ENCODE measurements around the gene CFAP45.
"Not testable (repeated sequence)": the region's sequence is repeated elsewhere in the genome, so short reads cannot be mapped to it uniquely, and the experiment has no call there.

Gene CFAP45

GRCh38 chr1:159906960-159907359, 7.0 kb upstream of the CFAP45 start:
- no peak for DNase-seq (ENCODE audit: low read depth in 2 of 2)

DNA sequence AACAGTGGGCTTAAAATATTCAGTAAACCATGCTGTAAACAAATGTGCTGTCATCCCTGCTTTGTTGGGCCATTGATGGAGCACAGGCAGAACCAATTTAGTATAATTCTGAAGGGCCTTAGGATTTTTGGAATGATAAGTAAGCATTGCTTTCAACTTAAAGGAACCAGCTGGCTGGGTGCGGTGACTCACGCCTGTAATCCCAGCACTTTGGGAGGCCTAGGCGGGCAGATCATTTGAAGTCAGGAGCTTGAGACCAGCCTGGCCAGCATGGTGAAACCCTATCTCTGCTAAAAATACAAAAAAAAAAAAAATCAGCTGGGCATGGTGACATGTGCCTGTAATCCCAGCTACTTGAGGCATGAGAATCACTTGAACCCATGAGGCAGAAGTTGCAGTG, 4.1 kb upstream of the CFAP45 start:
- not testable (repeated sequence) for DNase-seq (ENCODE audit: low read depth in 2 of 2)

- DNase-seq (ENCODE audit: low read depth in 2 of 2), result no peak
Observed at GRCh38 chr1:159902541-159902940, 2.6 kb upstream of the CFAP45 start.

GRCh38 chr1:159900755-159901360, 893 bp upstream of the CFAP45 start:
- DNase-seq (ENCODE audit: low read depth in 2 of 2), result no peak

DNA sequence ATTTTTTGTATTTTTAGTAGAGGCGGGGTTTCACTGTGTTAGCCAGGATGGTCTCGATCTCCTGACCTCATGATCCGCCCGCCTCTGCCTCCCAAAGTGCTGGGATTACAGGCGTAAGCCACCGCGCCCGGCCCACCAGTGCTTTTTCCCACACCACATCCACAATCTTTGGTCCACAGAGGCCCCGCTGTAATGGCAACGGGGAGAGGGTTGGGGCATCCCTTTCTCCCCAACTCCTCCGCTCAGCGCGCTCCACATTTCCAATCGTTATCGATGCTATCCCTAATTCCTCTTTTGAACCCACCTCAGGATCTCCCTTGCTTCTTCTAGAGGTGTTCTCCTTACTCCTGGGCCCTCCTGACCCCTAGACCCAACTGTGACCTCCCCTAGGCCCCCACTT, 331 bp downstream of the CFAP45 start:
- not testable (repeated sequence) for DNase-seq (ENCODE audit: low read depth in 2 of 2)

GRCh38 chr1:159898527-159898926, 1.4 kb downstream of the CFAP45 start:
- no peak for DNase-seq (ENCODE audit: low read depth in 2 of 2)

- DNase-seq (ENCODE audit: low read depth in 2 of 2), result no peak
Observed at GRCh38 chr1:159897962-159898361, 2.0 kb downstream of the CFAP45 start.

DNA sequence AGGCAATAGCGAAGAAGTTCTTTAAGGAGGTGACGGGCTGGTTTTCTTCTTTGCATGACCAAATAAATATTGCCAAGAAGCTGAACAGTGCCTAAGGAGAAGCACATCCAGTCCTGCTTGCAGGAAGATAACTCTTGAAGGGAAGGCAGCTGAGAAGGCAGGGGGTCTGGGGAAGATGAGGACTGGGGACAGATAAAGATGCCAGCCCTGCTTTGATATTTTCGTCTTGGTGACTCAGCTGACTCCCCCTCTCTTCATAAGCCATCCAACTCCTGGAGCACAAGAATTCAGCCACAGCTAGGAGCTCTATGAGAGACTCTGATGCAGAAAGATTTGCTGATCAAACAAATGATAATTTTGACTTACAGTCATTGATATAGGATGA, 3.4 kb downstream of the CFAP45 start:
- DNase-seq (ENCODE audit: low read depth in 2 of 2), result no peak

GRCh38 chr1:159895836-159896545, 4.0 kb downstream of the CFAP45 start:
- no peak for DNase-seq (ENCODE audit: low read depth in 2 of 2)

- DNase-seq (ENCODE audit: low read depth in 2 of 2), result no peak
Observed at GRCh38 chr1:159895286-159895685, 4.7 kb downstream of the CFAP45 start.

DNA sequence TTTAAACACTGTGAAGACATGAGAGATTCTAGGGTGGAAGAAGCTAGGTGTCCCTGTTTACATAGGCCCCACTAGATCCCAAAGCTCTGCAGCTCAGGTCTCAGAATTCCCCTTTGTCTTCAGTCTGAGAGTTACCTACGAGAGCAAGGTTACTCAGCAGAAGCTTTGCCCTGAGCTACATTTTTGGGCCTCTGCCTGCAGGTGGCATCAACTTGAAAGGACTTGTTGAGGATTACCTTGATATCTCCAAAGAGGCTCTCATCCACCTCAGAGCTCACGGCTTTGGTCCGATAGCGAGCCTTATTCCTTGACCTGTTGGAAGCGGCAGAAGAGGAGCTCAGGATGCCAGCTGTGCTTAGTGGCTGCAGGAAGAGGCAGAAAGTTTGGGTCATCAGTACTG, 7.0 kb downstream of the CFAP45 start:
- no peak for DNase-seq (ENCODE audit: low read depth in 2 of 2)

GRCh38 chr1:159891275-159892157, 8.4 kb downstream of the CFAP45 start:
- DNase-seq (ENCODE audit: low read depth in 2 of 2), result peak; percentile 61 to 66

- no peak for DNase-seq (ENCODE audit: low read depth in 2 of 2)
Observed at GRCh38 chr1:159890390-159890789, 9.6 kb downstream of the CFAP45 start.

DNA sequence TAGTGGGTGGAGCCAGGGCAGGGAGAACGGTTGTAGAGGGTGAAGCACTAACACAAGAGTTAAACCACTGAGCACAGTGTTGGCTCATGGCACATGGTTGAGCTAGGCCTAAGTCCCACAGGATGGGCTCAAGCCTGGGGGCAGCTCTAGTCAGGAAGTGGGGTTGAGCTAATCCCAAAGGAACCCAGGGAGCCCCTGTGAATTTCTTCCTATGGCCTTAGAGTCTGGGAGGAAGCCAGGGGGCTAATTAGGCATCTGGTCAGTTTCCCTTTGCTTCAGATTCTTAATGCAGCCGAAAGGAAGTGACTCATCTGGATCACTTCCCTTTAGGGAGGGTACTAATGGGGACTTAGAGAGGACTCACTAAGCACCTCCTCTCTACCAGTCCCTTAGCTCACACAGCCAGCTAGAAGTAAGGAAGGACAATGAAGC, 10.1 kb downstream of the CFAP45 start:
- DNase-seq (ENCODE audit: low read depth in 2 of 2), result peak; percentile 81 to 86

DNA sequence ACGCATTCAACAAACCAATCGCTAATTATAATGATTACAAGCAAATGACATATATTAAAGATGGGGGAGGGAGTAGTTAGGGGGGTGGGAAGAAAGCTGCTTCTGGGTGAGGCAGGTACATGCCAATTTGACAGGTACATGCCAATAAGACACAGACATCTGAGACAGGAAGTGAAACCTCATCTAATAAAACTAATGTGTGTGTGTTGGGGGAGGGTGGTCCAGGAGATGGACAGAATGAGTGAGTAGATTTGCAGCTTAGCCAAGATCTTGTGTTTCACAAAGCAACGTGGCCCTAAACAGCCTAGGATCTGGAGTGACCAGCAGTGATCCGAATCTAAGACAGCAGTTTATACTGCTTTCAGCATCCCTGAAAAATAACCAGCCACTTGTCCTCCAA, 10.8 kb downstream of the CFAP45 start:
- no peak for DNase-seq (ENCODE audit: low read depth in 2 of 2)

DNA sequence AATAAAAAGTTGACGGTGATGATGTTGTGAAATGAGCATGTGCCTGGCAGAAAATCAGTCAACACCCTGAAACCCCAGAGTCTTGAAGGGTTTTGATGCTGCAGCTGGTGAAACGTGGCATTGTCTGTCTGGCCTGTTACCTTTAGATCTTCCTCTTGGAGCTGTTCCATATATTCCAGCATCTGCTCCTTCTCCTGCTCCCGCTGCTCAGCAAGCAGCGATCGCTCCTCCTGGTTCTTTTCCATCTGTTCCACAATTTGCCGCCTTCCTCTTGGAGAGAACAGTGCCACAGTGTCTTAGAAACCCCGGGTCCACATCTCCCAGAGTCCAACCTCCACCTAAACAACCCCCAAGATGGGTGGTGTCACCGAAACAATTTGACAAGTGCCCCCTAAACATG, 15.7 kb downstream of the CFAP45 start:
- DNase-seq (ENCODE audit: low read depth in 2 of 2), result no peak

DNA sequence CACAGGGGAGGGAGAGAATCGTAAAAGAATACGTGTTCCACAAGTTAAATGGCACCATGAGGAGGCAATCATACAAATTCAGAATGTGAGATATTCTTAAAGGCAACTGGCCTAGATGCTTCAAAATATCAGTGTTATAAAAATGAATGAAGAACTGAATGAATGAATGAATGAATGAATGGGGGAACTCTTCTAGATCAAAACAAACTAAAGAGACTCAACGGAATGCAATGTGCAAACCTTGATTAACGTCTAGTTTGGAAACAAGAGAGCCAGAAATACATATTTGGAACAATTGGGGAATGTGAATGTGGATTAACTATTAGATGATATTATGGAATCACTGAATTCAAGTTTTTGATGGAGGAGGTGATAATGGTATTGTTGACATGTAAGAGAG, 16.8 kb downstream of the CFAP45 start:
- DNase-seq (ENCODE audit: low read depth in 2 of 2), result no peak

- DNase-seq (ENCODE audit: low read depth in 2 of 2), result no peak
Observed at GRCh38 chr1:159882527-159882862, 17.5 kb downstream of the CFAP45 start.

- DNase-seq (ENCODE audit: low read depth in 2 of 2), result peak; percentile 94 to 95
Observed at GRCh38 chr1:159881622-159882526, 18.1 kb downstream of the CFAP45 start.

DNA sequence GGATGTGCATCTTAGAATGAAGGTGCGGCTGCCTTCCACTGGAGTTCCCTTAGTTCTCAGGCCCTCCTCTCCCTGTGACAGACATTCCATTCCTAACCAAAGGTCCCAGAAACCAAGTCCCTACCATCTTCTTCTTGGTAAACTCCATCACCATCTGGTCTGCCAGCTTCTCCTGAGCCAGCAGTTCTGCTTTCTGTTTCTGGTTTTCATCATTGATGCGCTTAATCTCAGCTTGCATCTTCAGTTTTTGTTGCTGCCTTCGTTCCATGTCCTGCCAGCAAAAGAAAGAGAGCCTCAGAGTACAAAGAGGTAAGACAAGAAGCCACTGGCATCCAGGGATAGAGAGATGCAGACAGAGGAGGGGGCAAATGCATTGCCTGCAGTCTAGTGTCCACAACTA, 19.5 kb downstream of the CFAP45 start:
- DNase-seq (ENCODE audit: low read depth in 2 of 2), result no peak

- peak; percentile 56 to 59 for DNase-seq (ENCODE audit: low read depth in 2 of 2)
Observed at GRCh38 chr1:159879977-159880376, 20.0 kb downstream of the CFAP45 start.

DNA sequence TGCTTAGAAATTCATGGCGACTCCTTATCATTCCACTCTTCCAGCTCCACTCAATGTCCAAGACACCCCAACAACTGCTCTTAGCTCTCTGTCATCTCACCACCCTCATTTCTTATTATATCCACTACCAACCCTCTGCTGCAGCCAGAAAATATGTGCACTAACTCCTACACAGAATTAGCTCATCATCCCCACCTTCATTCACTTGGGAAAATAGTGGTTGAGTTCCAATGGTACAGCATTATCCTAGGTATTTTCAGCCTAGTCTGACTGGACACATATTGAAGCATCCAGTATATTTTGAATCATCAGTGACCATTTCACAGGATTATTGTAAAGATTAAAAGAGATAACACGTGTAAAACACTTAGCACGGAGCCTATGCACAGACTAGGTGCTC, 20.8 kb downstream of the CFAP45 start:
- no peak for DNase-seq (ENCODE audit: low read depth in 2 of 2)

Measured in fibroblast of skin of left quadriceps (primary cell).